ENCODE measurements around the gene ALDH3A2. TPM values are rescaled to one million over a fixed set of nuclear protein-coding genes. Genes with fewer than 3 reads are reported as not detected.
A peak's percentile ranks its signal among the peaks of the same experiment; 100 is the strongest.

The ALDH3A2 gene
- total RNA-seq, 2 donors from 2014 or later: 26.9 to 60.1 TPM

GRCh38 chr17:19644493-19645210 lies 3.9 kb upstream of the ALDH3A2 start:
- Mint-ChIP-seq H3K36me3 (ENCODE audit: low read depth) (no peaks in the 10 kb centered on the region), H3K9me3 (no peaks in the 10 kb centered on the region), H3K27me3 (ENCODE audit: insufficient read depth) (peaks cover 27% of the 10 kb centered on the region), H3K4me3 (no peak overlapping the region), H3K27ac (no peak overlapping the region), H3K4me1 (peaks cover 43% of the 10 kb centered on the region)
- Histone ChIP-seq H3K9ac (ENCODE audit: extremely low read depth, low read length, poor library complexity, severe bottlenecking) (no peak overlapping the region), H3K4me3 (ENCODE audit: low read length) (no peak overlapping the region), H3K9me3 (ENCODE audit: control insufficient read depth, low read length) (no peaks in the 10 kb centered on the region), H3K27me3 (ENCODE audit: control insufficient read depth, insufficient read depth, low read length, poor library complexity, severe bottlenecking) (no peaks in the 10 kb centered on the region), H3K36me3 (ENCODE audit: control insufficient read depth, insufficient read depth, low read length) (no peaks in the 10 kb centered on the region), H3K27ac (ENCODE audit: low read depth, low read length) (no peak overlapping the region), H3K4me1 (ENCODE audit: control insufficient read depth, insufficient read depth, low read length) (peaks cover 4% of the 10 kb centered on the region)
- TF ChIP-seq, protein P1, sequence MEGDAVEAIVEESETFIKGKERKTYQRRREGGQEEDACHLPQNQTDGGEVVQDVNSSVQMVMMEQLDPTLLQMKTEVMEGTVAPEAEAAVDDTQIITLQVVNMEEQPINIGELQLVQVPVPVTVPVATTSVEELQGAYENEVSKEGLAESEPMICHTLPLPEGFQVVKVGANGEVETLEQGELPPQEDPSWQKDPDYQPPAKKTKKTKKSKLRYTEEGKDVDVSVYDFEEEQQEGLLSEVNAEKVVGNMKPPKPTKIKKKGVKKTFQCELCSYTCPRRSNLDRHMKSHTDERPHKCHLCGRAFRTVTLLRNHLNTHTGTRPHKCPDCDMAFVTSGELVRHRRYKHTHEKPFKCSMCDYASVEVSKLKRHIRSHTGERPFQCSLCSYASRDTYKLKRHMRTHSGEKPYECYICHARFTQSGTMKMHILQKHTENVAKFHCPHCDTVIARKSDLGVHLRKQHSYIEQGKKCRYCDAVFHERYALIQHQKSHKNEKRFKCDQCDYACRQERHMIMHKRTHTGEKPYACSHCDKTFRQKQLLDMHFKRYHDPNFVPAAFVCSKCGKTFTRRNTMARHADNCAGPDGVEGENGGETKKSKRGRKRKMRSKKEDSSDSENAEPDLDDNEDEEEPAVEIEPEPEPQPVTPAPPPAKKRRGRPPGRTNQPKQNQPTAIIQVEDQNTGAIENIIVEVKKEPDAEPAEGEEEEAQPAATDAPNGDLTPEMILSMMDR (conservative IDR thresholded peaks at IDR 0.05): no peak
- DNase-seq: no peak
- 95 to 100% methylated on average over 1 to 5 of the region's 5 CpGs for WGBS, 2 experiments (ENCODE audit: insufficient coverage in 1 of 2, insufficient read length in 1 of 2)

GRCh38 chr17:19645734-19646201 lies 2.8 kb upstream of the ALDH3A2 start:
- Histone ChIP-seq H3K9ac (ENCODE audit: extremely low read depth, low read length, poor library complexity, severe bottlenecking) (no peak overlapping the region), H3K36me3 (ENCODE audit: control insufficient read depth, insufficient read depth, low read length) (no peaks in the 10 kb centered on the region), H3K27me3 (ENCODE audit: control insufficient read depth, insufficient read depth, low read length, poor library complexity, severe bottlenecking) (no peaks in the 10 kb centered on the region), H3K9me3 (ENCODE audit: control insufficient read depth, low read length) (no peaks in the 10 kb centered on the region), H3K4me3 (ENCODE audit: low read length) (no peak overlapping the region), H3K4me1 (ENCODE audit: control insufficient read depth, insufficient read depth, low read length) (peaks cover 4% of the 10 kb centered on the region), H3K27ac (ENCODE audit: low read depth, low read length) (no peak overlapping the region)
- no peaks in the 10 kb centered on the region for H3K36me3 Mint-ChIP-seq (ENCODE audit: low read depth)
- peaks cover 46% of the 10 kb centered on the region for H3K4me1 Mint-ChIP-seq
- DNase-seq: peak; percentile 97
- TF ChIP-seq, protein P1 (conservative IDR thresholded peaks at IDR 0.05): peak; percentile 97
- peaks cover 27% of the 10 kb centered on the region for H3K27me3 Mint-ChIP-seq (ENCODE audit: insufficient read depth)
- no peak overlapping the region for H3K27ac Mint-ChIP-seq
- WGBS, 2 experiments (ENCODE audit: insufficient coverage in 1 of 2, insufficient read length in 1 of 2): 35 to 39% methylated on average over 4 of the region's 4 CpGs
- peak overlapping the region; percentile 71 for H3K4me3 Mint-ChIP-seq
- no peaks in the 10 kb centered on the region for H3K9me3 Mint-ChIP-seq

GRCh38 chr17:19646788-19647696 lies 1.5 kb upstream of the ALDH3A2 start:
- TF ChIP-seq, protein P1 (conservative IDR thresholded peaks at IDR 0.05): no peak
- Mint-ChIP-seq H3K27me3 (ENCODE audit: insufficient read depth) (peaks cover 27% of the 10 kb centered on the region), H3K4me1 (peaks cover 47% of the 10 kb centered on the region), H3K36me3 (ENCODE audit: low read depth) (peaks cover 6% of the 10 kb centered on the region), H3K9me3 (peaks cover 4% of the 10 kb centered on the region), H3K27ac (peak overlapping the region; percentile 91), H3K4me3 (peak overlapping the region; percentile 71)
- H3K36me3 ChIP-seq (ENCODE audit: control insufficient read depth, insufficient read depth, low read length): peaks cover 4% of the 10 kb centered on the region
- peak overlapping the region; percentile 66 for H3K9ac ChIP-seq (ENCODE audit: extremely low read depth, low read length, poor library complexity, severe bottlenecking)
- H3K4me1 ChIP-seq (ENCODE audit: control insufficient read depth, insufficient read depth, low read length): peaks cover 4% of the 10 kb centered on the region
- no peaks in the 10 kb centered on the region for H3K27me3 ChIP-seq (ENCODE audit: control insufficient read depth, insufficient read depth, low read length, poor library complexity, severe bottlenecking)
- WGBS, 2 experiments (ENCODE audit: insufficient coverage in 1 of 2, insufficient read length in 1 of 2): 2 to 10% methylated on average over 2 to 4 of the region's 4 CpGs
- peak overlapping the region; percentile 99 for H3K4me3 ChIP-seq (ENCODE audit: low read length)
- peak overlapping the region; percentile 6 for H3K27ac ChIP-seq (ENCODE audit: low read depth, low read length)
- H3K9me3 ChIP-seq (ENCODE audit: control insufficient read depth, low read length): no peaks in the 10 kb centered on the region
- DNase-seq: peak; percentile 88
